Measurements from ENCODE around the gene ALAD.
A peak's percentile ranks its signal among the peaks of the same experiment; 100 is the strongest.
"Not testable (repeated sequence)": the region's sequence is repeated elsewhere in the genome, so short reads cannot be mapped to it uniquely, and the experiment has no call there.

ALAD gene

GRCh38 chr9:113386571-113387393, 14.3 kb downstream of the ALAD start:
- Histone ChIP-seq H3K36me3 (ENCODE audit: control insufficient read depth, insufficient read depth, low read length) (peaks cover 16% of the 10 kb centered on the region), H3K27me3 (ENCODE audit: control insufficient read depth, insufficient read depth, low read length) (no peaks in the 10 kb centered on the region), H3K9me3 (ENCODE audit: control insufficient read depth, insufficient read depth, low read length) (no peaks in the 10 kb centered on the region), H3K4me3 (ENCODE audit: low read length) (no peak overlapping the region), H3K4me1 (ENCODE audit: control insufficient read depth, insufficient read depth, low read length) (no peaks in the 10 kb centered on the region), H3K27ac (ENCODE audit: low read length) (no peak overlapping the region)
- WGBS (ENCODE audit: insufficient coverage, insufficient read length) = 100% methylated on average over 2 of the region's 4 CpGs
- no peak for DNase-seq (ENCODE audit: low read depth, low spot score)

- H3K4me1 ChIP-seq (ENCODE audit: control insufficient read depth, insufficient read depth, low read length) = no peaks in the 10 kb centered on the region; the same call in 1 of the 2 replicates
- no CpG with 5 or more reads among the region's 8 CpGs for WGBS (ENCODE audit: insufficient coverage, insufficient read length)
- no peaks in the 10 kb centered on the region for H3K27me3 ChIP-seq (ENCODE audit: control insufficient read depth, insufficient read depth, low read length)
- no peak overlapping the region for H3K27ac ChIP-seq (ENCODE audit: low read length)
- no peak overlapping the region for H3K4me3 ChIP-seq (ENCODE audit: low read length)
- no peaks in the 10 kb centered on the region for H3K36me3 ChIP-seq (ENCODE audit: control insufficient read depth, insufficient read depth, low read length)
- no peak for DNase-seq (ENCODE audit: low read depth, low spot score)
- H3K9me3 ChIP-seq (ENCODE audit: control insufficient read depth, insufficient read depth, low read length) = no peaks in the 10 kb centered on the region
These were observed 19.1 kb downstream of the ALAD start for GRCh38 chr9:113381909-113382411.

- H3K27me3 ChIP-seq (ENCODE audit: control insufficient read depth, insufficient read depth, low read length); H3K27ac ChIP-seq (ENCODE audit: low read length); H3K4me1 ChIP-seq (ENCODE audit: control insufficient read depth, insufficient read depth, low read length); DNase-seq (ENCODE audit: low read depth, low spot score); H3K4me3 ChIP-seq (ENCODE audit: low read length); H3K9me3 ChIP-seq (ENCODE audit: control insufficient read depth, insufficient read depth, low read length); H3K36me3 ChIP-seq (ENCODE audit: control insufficient read depth, insufficient read depth, low read length): not testable (repeated sequence)
- no CpG with 5 or more reads among the region's 7 CpGs for WGBS (ENCODE audit: insufficient coverage, insufficient read length)
These were observed 19.6 kb downstream of the ALAD start for GRCh38 chr9:113381441-113381840.

- H3K36me3 ChIP-seq (ENCODE audit: control insufficient read depth, insufficient read depth, low read length) = no peaks in the 10 kb centered on the region
- no peak overlapping the region for H3K4me3 ChIP-seq (ENCODE audit: low read length)
- no peaks in the 10 kb centered on the region; the same call in 1 of the 2 replicates for H3K4me1 ChIP-seq (ENCODE audit: control insufficient read depth, insufficient read depth, low read length)
- WGBS (ENCODE audit: insufficient coverage, insufficient read length) = no CpG with 5 or more reads among the region's 1 CpG
- H3K9me3 ChIP-seq (ENCODE audit: control insufficient read depth, insufficient read depth, low read length) = no peaks in the 10 kb centered on the region
- H3K27me3 ChIP-seq (ENCODE audit: control insufficient read depth, insufficient read depth, low read length) = no peaks in the 10 kb centered on the region
- H3K27ac ChIP-seq (ENCODE audit: low read length) = no peak overlapping the region
- DNase-seq (ENCODE audit: low read depth, low spot score) = no peak
These were observed 20.2 kb downstream of the ALAD start for GRCh38 chr9:113380869-113381378.

- H3K27me3 ChIP-seq (ENCODE audit: control insufficient read depth, insufficient read depth, low read length); H3K27ac ChIP-seq (ENCODE audit: low read length): not testable (repeated sequence)
- no CpG with 5 or more reads among the region's 2 CpGs for WGBS (ENCODE audit: insufficient coverage, insufficient read length)
These were observed 21.3 kb downstream of the ALAD start for GRCh38 chr9:113379829-113380210.

GRCh38 chr9:113379094-113379828, 21.8 kb downstream of the ALAD start:
- H3K4me3 ChIP-seq (ENCODE audit: low read length); H3K27me3 ChIP-seq (ENCODE audit: control insufficient read depth, insufficient read depth, low read length); H3K9me3 ChIP-seq (ENCODE audit: control insufficient read depth, insufficient read depth, low read length); H3K4me1 ChIP-seq (ENCODE audit: control insufficient read depth, insufficient read depth, low read length); DNase-seq (ENCODE audit: low read depth, low spot score); H3K27ac ChIP-seq (ENCODE audit: low read length); H3K36me3 ChIP-seq (ENCODE audit: control insufficient read depth, insufficient read depth, low read length): not testable (repeated sequence)
- WGBS (ENCODE audit: insufficient coverage, insufficient read length) = no CpG with 5 or more reads among the region's 24 CpGs

More at GRCh38 chr9:113379829-113380210, 21.3 kb downstream of the ALAD start:
- not testable (repeated sequence) for H3K4me1 ChIP-seq (ENCODE audit: control insufficient read depth, insufficient read depth, low read length); DNase-seq (ENCODE audit: low read depth, low spot score); H3K36me3 ChIP-seq (ENCODE audit: control insufficient read depth, insufficient read depth, low read length); H3K9me3 ChIP-seq (ENCODE audit: control insufficient read depth, insufficient read depth, low read length); H3K4me3 ChIP-seq (ENCODE audit: low read length)

- peak; percentile 41 for DNase-seq (ENCODE audit: low read depth, low spot score)
- WGBS (ENCODE audit: insufficient coverage, insufficient read length) = no CpG with 5 or more reads among the region's 74 CpGs
- no peak within 1 kb of the TSS for H3K27ac ChIP-seq (ENCODE audit: low read length)
- no peaks in the 10 kb centered on the region for H3K27me3 ChIP-seq (ENCODE audit: control insufficient read depth, insufficient read depth, low read length)
- peaks cover 9% of the 10 kb centered on the region for H3K36me3 ChIP-seq (ENCODE audit: control insufficient read depth, insufficient read depth, low read length)
- no peaks in the 10 kb centered on the region; the same call in 1 of the 2 replicates for H3K4me1 ChIP-seq (ENCODE audit: control insufficient read depth, insufficient read depth, low read length)
- H3K9me3 ChIP-seq (ENCODE audit: control insufficient read depth, insufficient read depth, low read length) = no peaks in the 10 kb centered on the region
- peak within 1 kb of the TSS; percentile 64 for H3K4me3 ChIP-seq (ENCODE audit: low read length)
These were observed 24.2 kb downstream of the ALAD start, which contains the start of gene HDHD3 for GRCh38 chr9:113376634-113377567. Gene HDHD3, minus strand, starts transcription at chr9:113376986. Its CDS starts 2,632 bp downstream, at chr9:113374354.

GRCh38 chr9:113375057-113376023, 25.7 kb downstream of the ALAD start:
- Histone ChIP-seq H3K27ac (ENCODE audit: low read length) (no peak overlapping the region), H3K36me3 (ENCODE audit: control insufficient read depth, insufficient read depth, low read length) (peaks cover 9% of the 10 kb centered on the region), H3K4me3 (ENCODE audit: low read length) (no peak overlapping the region), H3K27me3 (ENCODE audit: control insufficient read depth, insufficient read depth, low read length) (no peaks in the 10 kb centered on the region), H3K4me1 (ENCODE audit: control insufficient read depth, insufficient read depth, low read length) (no peaks in the 10 kb centered on the region), H3K9me3 (ENCODE audit: control insufficient read depth, insufficient read depth, low read length) (no peaks in the 10 kb centered on the region)
- DNase-seq (ENCODE audit: low read depth, low spot score) = no peak
- WGBS (ENCODE audit: insufficient coverage, insufficient read length) = no CpG with 5 or more reads among the region's 6 CpGs

- no peaks in the 10 kb centered on the region for H3K4me1 ChIP-seq (ENCODE audit: control insufficient read depth, insufficient read depth, low read length)
- H3K27me3 ChIP-seq (ENCODE audit: control insufficient read depth, insufficient read depth, low read length) = no peaks in the 10 kb centered on the region
- no peak overlapping the region for H3K27ac ChIP-seq (ENCODE audit: low read length)
- no CpG with 5 or more reads among the region's 24 CpGs for WGBS (ENCODE audit: insufficient coverage, insufficient read length)
- H3K4me3 ChIP-seq (ENCODE audit: low read length) = no peak overlapping the region
- no peak for DNase-seq (ENCODE audit: low read depth, low spot score)
- H3K9me3 ChIP-seq (ENCODE audit: control insufficient read depth, insufficient read depth, low read length) = no peaks in the 10 kb centered on the region
- H3K36me3 ChIP-seq (ENCODE audit: control insufficient read depth, insufficient read depth, low read length) = peaks cover 9% of the 10 kb centered on the region
These were observed 27.2 kb downstream of the ALAD start for GRCh38 chr9:113373676-113374392.
